Right cardiac atrium (tissue), 5 donors: Measurements from ENCODE around the gene PRDM11. TPM values are rescaled to one million over a fixed set of nuclear protein-coding genes. Genes with fewer than 3 reads are reported as not detected.

Source experiments
- ATAC-seq, 2 donors: fragments of 200-7000 bp; cut with Tn5 transposase; one replicate each; pipeline versions ENCODE4 v1.8.0 to v1.9.1; 2020; ENCODE audit warnings: moderate library complexity in 2 of 2, mild to moderate bottlenecking in 1 of 2
- DNase-seq, 3 donors: peaks; one replicate each; pipeline ENCODE4 v3.0.0-alpha.2; 2020
- H3K27ac ChIP-seq: one replicate; pipeline ENCODE4 v1.5.1; 2013; ENCODE audit warnings: mild to moderate bottlenecking, low read length, control low read depth, moderate library complexity
- H3K27me3 ChIP-seq: one replicate; pipeline ENCODE4 v1.6.1; 2013; ENCODE audit not compliant: control insufficient read depth, insufficient read depth
- H3K4me1 ChIP-seq: one replicate; pipeline ENCODE4 v1.6.1; 2013; ENCODE audit warnings: low read length; ENCODE audit not compliant: control insufficient read depth, insufficient read depth
- H3K4me3 ChIP-seq: one replicate; pipeline ENCODE4 v1.5.1; 2013; ENCODE audit warnings: low read length, control low read depth
- H3K9me3 ChIP-seq: one replicate; pipeline ENCODE4 v1.6.1; 2013; ENCODE audit warnings: low read length; ENCODE audit not compliant: control insufficient read depth
- WGBS: extraction: QIAGEN DNeasy Blood & Tissue Kit; methylation state at CpG from one replicate; pipeline ENCODE4 v1.1.7; 2013; 5-methylcytosine and 5-hydroxymethylcytosine counted together
- intact Hi-C, 4 donors: fragments of 100-400 bp; cut with DNase I; formaldehyde crosslinking; loops; one replicate each; pipeline versions ENCODE4 v1.11.0 to v1.14.0; 2022 to 2023
- polyA plus RNA-seq: library from polyadenylated mRNA; stranded (reverse); fragments of 200-250 nt; gene quantifications from one replicate; pipeline ENCODE4 v1.2.3, GENCODE V29; 2013
- total RNA-seq, 4 donors: library from RNA; stranded (reverse); fragmentation: NEBNext Ultra II Directional; extraction: Animal tissue kit (Norgen Biotek cat#: 25700); gene quantifications; one replicate each; pipeline ENCODE4 v1.2.1, GENCODE V29; 2021
- donor health status: healthy with polysubstance abuse.
- donor health status: DM: no; HTN: yes; CAD: no.
- donor health status: DM: no; HTN: no; CAD: no.
- donor health status: DM: no; HTN: yes; CAD: no; lungs with severe emphysema.
- donor health status: DM: yes; HTN: yes; CAD: no.

PRDM11 gene
- total and polyA plus RNA-seq, 5 donors: 9.5 to 33.9 (median 28.7) TPM

DNA sequence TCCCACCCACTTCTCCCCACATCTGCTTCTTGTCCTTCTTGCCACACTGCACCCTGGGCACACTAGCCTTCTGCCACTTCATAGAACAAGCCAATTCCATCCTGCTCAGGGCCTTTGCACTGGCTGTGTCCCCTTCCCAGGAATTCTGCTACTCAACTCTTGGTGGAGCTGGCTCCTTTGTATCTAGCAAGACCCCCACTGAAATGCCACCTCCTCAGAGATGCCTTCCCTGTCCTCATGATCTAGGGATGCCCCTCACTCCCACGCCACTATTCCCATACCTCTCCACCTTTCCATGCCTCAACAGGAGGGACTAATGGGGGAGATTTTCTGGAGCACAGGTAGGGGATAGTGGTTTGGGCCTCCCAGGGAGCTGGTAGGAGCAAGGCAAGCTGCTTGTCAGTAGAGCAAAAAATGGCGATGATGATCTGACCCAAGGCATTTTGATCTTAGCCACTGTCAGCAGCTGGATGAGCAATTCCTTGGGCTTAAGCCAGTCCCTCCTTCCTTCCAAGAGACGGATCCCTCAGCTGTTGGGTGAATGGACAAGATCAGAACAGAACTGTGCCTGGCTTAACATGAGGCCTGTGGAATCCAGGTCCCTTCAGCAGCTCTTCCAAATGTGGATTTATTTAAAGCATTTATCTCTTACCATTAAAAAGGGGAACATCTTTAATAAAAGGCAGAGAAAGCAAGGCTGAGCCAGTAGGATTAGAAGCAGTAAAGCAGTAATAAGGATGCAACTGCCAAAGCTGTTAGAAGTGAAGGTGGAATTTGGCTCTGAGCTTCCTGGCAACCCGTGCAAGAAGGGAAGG lies 4.0 kb upstream of the PRDM11 start:
- H3K4me3 ChIP-seq: no peak overlapping the region
- H3K9me3 ChIP-seq: no peaks in the 10 kb centered on the region
- 70% methylated on average over 4 of the region's 4 CpGs for WGBS
- ATAC-seq (no peak), DNase-seq (no peak)
- intact Hi-C loops: loop anchor here in 1 of 4 donors (10.0 kb wide), 1 partner anchor 72 kb away; no protein-coding TSS in a partner anchor
- no peaks in the 10 kb centered on the region for H3K27me3 ChIP-seq
- no peak overlapping the region for H3K27ac ChIP-seq
- peaks cover 3% of the 10 kb centered on the region for H3K4me1 ChIP-seq

DNA sequence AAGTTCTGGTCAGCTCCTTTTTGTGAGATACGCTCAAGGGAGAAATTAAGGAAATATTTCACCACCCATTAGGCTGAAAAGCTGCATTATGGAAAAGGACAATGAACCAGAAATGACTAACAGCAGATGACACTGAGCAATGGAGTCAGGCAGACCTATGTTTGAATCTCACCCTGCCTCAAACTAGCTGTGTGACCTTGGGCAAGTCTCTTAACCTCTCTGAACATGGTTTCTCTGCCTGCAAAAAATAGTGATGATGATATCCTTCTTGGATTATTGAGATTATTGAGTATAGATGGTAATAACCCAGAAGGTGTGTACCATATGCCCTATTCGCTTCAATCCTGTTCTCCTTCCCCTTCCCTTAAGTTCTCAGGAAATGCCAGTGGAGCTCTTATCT lies 2.9 kb upstream of the PRDM11 start:
- Histone ChIP-seq H3K4me3 (no peak overlapping the region), H3K27me3 (no peaks in the 10 kb centered on the region), H3K9me3 (no peaks in the 10 kb centered on the region), H3K4me1 (peaks cover 8% of the 10 kb centered on the region), H3K27ac (no peak overlapping the region)
- ATAC-seq (no peak), DNase-seq (no peak)
- intact Hi-C loops: loop anchor here in 1 of 4 donors (10.0 kb wide), 1 partner anchor 71 kb away; no protein-coding TSS in a partner anchor
- 97% methylated on average over 2 of the region's 2 CpGs for WGBS

DNA sequence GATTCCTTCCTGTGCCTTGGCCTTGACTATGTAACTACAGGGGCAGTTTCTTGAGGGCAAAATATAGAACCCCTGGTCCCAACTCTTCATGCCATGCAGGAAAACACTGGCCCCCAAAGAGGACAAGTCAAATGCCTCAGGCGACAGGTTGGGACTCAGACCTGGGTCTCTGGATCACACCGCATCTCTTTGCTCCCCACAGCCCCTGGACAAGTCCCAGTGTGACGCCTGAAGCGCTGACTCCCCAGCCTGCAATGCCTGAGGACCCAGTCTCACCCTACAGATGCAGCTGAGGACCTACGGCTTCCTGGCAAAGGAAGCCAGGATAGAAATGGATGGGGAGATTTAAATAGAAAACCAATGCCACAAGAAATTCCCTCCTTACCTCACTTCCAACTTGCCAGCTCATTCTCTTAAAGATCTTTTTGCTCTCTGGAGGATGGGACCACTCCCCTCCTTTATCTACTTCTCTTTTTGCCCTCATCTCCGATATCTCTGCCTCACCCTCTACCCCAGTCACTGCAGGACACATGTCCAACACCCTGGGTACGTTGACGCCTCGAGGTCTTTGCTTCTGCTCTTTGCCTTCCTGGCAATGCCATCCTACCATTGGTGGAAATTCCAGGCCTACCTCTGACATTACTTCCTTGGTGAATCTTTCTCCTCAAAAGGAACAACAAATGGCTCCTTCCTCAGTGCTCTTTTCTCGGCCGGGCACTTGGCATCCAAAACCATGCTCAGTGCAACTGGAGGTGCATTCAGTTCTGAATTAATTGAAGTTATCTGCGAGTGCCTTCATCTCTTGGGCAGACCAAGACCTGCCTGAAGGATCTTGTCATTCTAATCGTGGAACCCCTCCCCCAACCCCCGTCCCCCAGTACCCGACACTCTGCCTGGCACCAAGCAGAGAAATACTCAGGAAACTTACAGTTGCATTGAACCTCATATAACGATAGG lies 2.0 kb upstream of the PRDM11 start:
- intact Hi-C loops: loop anchor here in 2 of 4 donors (5.0 to 10.0 kb wide), 2 partner anchors 38 to 70 kb away; no protein-coding TSS in a partner anchor
- Histone ChIP-seq H3K27ac (no peak overlapping the region), H3K9me3 (no peaks in the 10 kb centered on the region), H3K27me3 (no peaks in the 10 kb centered on the region), H3K4me1 (peaks cover 8% of the 10 kb centered on the region), H3K4me3 (no peak overlapping the region)
- ATAC-seq (no peak), DNase-seq (no peak)
- WGBS: 71% methylated on average over 16 of the region's 16 CpGs

DNA sequence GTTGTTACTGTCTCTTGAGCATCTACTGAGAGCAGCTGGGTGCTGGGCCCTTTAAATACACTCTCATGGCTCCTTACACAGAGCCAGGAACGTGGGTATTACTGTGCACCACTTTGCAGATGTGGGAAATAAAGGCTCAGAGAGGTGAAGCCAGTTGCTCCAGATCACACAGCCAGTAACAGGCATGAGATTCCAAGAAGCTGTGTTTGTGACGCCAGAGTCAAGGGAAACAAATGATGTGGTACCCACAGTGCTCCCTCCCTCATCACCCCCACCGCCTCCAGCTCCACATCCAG lies 1.4 kb upstream of the PRDM11 start:
- intact Hi-C loops: loop anchor here in 2 of 4 donors (5.0 to 10.0 kb wide), 2 partner anchors 37 to 70 kb away; no protein-coding TSS in a partner anchor

DNA sequence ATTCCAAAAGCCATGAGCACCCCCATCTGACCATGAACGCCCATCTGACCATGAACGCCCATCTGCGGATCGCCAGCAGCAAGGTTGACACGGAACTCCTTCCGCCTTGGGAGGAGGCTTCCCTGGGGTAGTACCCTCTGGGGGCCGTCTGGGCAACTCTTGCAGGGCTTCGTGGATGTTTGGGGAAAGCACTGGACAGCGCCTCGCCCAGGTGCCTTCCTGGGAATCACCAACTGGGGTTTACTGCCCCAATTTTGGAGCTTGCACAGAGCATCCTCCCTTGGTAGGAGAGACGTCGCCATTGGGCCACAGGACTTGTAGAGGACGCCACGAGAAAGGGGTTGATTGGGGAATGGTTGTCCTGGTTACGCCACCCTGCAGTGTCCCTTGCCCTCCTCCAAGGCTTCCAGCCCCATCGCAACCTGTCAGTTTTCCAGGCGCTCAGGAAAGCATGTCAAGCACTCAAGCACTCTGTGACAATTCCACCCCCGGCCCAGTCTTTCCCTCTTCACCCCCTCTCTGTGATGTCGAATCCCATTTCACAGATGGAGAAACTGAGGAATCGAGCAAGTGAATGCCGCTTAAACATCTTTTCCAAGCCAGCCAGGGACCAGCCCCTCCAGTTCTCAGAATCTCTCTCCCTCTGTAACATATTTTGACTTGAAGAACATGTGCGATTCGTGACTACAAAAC lies 914 bp upstream of the PRDM11 start:
- H3K27ac ChIP-seq: no peak overlapping the region
- H3K4me1 ChIP-seq: peaks cover 8% of the 10 kb centered on the region
- DNase-seq (peak; percentile 71 to 77 (median 71)), ATAC-seq (peak; percentile 36 to 53)
- no peaks in the 10 kb centered on the region for H3K9me3 ChIP-seq
- no peaks in the 10 kb centered on the region for H3K27me3 ChIP-seq
- 15% methylated on average over 23 of the region's 23 CpGs for WGBS
- peak overlapping the region; percentile 74 for H3K4me3 ChIP-seq
- intact Hi-C loops: loop anchor here in 2 of 4 donors (5.0 to 10.0 kb wide), 2 partner anchors 37 to 69 kb away; no protein-coding TSS in a partner anchor

More for the DNA sequence above, 1.4 kb upstream of the PRDM11 start:
- DNase-seq: no peak
- WGBS: 23% methylated on average over 3 of the region's 3 CpGs
- Histone ChIP-seq H3K9me3 (no peaks in the 10 kb centered on the region), H3K4me1 (peaks cover 8% of the 10 kb centered on the region), H3K27me3 (no peaks in the 10 kb centered on the region), H3K4me3 (no peak overlapping the region), H3K27ac (no peak overlapping the region)
- ATAC-seq: no peak

DNA sequence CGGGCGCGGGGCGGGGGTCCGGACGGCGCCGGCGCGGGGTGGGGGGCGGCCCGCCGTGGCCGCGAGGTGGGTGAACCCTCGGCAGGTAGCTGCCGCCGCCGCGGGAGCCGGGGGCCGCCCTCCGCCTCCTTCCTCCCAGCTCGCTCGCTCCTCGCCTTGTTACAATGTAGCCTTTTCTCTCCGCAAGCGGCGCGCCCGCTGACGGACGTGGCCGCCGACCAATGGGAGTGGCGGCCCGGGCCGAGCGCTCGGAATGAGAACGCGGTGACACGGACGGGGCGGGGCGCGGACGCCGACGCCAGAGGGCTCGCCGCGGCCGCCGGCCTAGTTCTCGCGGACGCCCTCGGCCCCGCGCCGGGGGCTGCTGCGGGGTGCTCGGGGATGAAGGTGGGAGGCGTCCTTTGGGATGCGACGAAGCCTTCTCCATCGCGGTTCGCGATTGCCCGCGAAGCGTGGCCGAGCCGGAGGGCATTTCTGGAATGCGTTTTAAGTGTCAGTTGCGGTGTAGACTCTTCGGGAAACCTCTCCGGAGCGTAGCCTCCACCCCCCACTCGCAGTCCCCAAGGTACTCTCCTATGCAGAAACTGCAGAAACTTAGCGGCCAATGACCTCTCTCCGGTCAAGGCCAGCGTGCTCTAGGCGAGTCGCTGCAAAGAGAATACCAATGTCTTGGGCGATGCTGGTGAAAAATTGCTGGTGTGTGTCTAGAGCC lies 734 bp downstream of the PRDM11 start:
- no peaks in the 10 kb centered on the region for H3K27me3 ChIP-seq
- peaks cover 8% of the 10 kb centered on the region for H3K4me1 ChIP-seq
- peak; percentile 96 to 99 (median 99) for DNase-seq
- peak; percentile 96 to 97 for ATAC-seq
- no peaks in the 10 kb centered on the region for H3K9me3 ChIP-seq
- under 1% methylated on average over 88 of the region's 88 CpGs for WGBS
- intact Hi-C loops: loop anchor here in 2 of 4 donors (5.0 to 10.0 kb wide), 2 partner anchors 35 to 68 kb away; no protein-coding TSS in a partner anchor
- H3K27ac ChIP-seq: peak overlapping the region; percentile 59
- peak overlapping the region; percentile 74 for H3K4me3 ChIP-seq

DNA sequence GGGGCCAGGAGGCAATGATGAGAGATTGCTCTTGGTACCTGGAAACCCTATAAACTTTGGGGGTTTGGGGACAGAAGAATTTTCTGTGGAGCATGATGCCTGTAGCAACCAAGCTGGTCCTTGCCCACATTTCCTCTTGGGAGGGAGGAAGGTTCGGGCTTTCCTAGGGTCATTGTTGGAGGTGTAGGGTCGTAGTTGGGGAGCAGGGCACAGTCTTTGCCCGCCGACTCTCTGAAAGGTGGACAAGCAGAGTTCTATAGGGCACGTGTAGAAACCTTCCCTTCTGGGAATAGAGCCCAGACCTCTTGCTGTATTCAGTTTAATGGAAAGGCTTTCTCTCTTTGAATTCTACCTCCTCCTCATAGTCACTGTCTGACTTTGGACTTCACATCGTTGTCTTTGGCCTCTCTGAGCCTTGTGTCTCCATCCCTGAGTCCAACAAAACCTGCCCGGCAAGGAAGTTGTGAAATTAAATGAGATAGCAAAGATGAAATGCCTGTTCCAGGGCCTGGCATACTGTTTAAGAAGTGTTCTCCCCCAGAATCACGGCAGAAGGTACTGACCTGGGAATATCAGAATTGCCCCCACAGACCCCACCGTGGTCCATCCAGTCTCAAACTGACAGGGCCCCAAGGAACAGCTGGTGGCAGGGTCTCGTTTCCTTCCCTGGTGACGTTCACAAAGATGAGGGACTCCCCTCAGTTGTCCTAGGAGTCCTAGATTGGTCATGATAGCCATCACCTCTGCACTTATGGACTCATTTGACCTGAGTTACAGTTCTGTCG lies 1.6 kb downstream of the PRDM11 start:
- Histone ChIP-seq H3K9me3 (no peaks in the 10 kb centered on the region), H3K4me1 (peaks cover 8% of the 10 kb centered on the region), H3K27ac (peak overlapping the region; percentile 59), H3K27me3 (no peaks in the 10 kb centered on the region), H3K4me3 (peak overlapping the region; percentile 74)
- DNase-seq (no peak), ATAC-seq (no peak)
- 68% methylated on average over 12 of the region's 12 CpGs for WGBS
- intact Hi-C loops: loop anchor here in 2 of 4 donors (5.0 to 10.0 kb wide), 2 partner anchors 34 to 67 kb away; no protein-coding TSS in a partner anchor

DNA sequence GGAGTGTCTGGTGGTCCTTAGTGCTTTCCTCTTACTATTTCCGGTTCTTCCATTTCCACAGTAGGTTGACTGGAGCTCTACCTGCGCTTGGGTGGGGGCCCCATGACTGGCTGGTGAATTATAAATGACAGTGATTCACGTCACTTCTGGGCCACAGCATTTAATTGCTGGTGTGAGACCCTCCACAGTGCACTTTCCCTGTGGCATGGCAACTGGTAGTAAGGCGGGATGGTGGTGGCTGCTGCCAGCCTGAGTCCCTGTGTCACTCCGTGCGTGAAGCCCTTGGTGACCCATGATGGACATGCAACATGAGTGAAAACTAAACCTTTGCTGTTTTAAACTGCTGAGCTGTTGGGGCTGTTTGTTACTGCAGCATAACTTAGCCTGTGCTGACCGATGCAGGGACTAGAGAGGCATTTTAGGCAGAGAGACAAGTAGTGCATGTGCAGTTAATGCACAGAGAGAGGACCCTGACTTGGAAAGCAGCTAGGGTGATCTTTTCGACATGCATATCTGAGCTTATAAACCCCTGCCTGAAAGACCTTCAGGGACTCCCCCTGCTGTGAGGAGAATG lies 3.1 kb downstream of the PRDM11 start:
- Histone ChIP-seq H3K4me3 (no peak overlapping the region), H3K27ac (no peak overlapping the region), H3K4me1 (peaks cover 11% of the 10 kb centered on the region), H3K27me3 (no peaks in the 10 kb centered on the region), H3K9me3 (no peaks in the 10 kb centered on the region)
- intact Hi-C loops: loop anchor here in 2 of 4 donors (5.0 to 10.0 kb wide), 2 partner anchors 33 to 65 kb away; no protein-coding TSS in a partner anchor
- no peak for DNase-seq
- ATAC-seq: no peak
- 85% methylated on average over 8 of the region's 8 CpGs for WGBS

DNA sequence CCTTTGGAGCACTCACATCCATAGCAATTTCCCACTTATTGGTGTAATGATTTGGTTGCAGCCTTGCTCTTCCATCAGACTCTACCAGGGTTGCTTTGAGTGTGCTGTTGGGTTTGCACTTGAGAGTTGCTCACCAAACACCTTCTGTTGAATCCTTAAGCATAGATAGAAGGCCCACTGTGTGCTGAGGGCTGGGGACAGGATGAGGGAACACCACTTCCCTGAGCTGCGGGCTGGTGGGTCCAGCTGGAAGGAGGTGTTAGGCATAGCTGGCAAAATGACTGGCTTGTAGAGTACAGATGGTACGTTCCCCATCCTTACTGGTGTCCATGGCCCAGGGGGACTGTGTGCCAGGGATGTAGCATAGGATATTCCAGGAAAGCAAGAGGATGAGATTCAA lies 3.9 kb downstream of the PRDM11 start:
- intact Hi-C loops: no loop called here
- no peaks in the 10 kb centered on the region for H3K9me3 ChIP-seq
- H3K4me1 ChIP-seq: peaks cover 17% of the 10 kb centered on the region
- H3K4me3 ChIP-seq: no peak overlapping the region
- DNase-seq (no peak), ATAC-seq (no peak)
- H3K27me3 ChIP-seq: no peaks in the 10 kb centered on the region
- 92% methylated on average over 2 of the region's 2 CpGs for WGBS
- no peak overlapping the region for H3K27ac ChIP-seq
